GM19193 (cell line): ENCODE data around the gene SLC7A6OS.

Source experiments
- POLR2A ChIP-seq: IDR thresholded peaks from 4 replicates; pipeline ENCODE4 v1.6.1; 2011; ENCODE audit not compliant: insufficient read depth, insufficient read length; ENCODE audit errors: extremely low read depth

Gene SLC7A6OS

GRCh38 chr16:68259007-68259825 lies 51.5 kb downstream of the SLC7A6OS start:
- TF ChIP-seq POLR2A = no peak

DNA sequence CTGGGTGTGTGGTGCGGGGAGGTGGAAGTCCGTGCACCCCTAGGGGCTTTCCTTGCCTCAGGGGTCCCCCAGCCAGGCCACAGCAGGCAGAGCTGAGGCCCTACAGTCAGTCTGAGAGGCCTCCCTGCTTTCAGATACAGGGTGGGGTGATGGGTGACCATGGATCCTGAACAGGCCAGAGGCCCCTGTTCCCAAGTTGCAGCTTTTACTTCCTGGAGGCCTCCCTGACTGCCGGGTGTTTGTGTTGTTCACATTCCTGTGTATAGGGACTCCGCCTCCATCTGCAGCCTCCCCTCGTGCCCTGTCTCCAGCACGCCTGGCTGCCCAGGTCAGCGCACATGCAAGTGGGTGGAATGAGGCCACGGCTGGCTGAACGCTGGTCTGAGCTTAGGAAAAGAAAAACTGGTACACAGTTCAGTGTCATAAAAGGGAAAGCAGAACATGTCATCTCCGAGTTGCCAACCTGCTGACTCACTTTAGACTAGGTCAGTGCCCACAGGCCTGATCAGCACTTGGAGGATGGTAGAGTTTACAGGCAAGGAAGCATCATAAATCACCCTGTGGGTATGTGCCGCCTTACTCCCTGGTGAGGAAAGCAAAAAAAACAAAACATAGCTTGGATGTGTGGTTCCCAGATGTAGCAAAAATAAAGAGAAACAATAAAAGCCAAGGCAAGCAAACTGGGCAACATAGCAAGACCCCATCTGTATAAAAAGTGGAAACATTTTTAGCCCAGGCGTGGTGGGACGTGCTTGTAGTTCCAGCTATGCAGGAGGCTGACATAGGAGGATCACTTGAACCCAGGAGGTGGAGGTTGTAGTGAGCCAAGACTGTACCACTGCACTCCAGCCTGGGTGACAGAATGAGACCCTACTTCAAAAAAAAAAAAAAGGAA lies 52.6 kb downstream of the SLC7A6OS start:
- TF ChIP-seq POLR2A = no peak

GRCh38 chr16:68257251-68257905 lies 53.4 kb downstream of the SLC7A6OS start:
- TF ChIP-seq POLR2A = peak; percentile 46

GRCh38 chr16:68255712-68256111 lies 55.0 kb downstream of the SLC7A6OS start:
- no peak for TF ChIP-seq POLR2A

- no peak for TF ChIP-seq POLR2A
These were observed 57.0 kb downstream of the SLC7A6OS start for GRCh38 chr16:68253721-68254120.

DNA sequence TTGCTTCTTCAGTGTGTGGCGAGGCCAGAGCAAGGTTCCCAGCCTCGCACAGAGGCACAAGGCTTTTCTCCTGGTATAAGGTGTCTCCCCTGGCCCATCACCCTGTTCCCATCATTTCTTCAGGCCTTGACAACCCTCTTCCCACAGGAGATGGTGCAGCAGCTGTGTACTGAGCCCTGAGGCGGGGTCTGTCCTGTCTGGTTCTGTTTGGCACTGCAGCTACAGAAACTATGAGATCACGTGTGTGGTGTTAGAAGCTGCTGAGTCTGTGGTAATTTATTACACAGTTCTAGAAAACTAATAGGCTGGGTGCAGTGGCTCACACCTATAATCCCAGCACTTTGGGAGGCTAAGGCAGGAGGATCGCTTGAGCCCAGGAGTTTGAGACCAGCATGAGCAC lies 58.4 kb downstream of the SLC7A6OS start:
- TF ChIP-seq POLR2A = no peak

DNA sequence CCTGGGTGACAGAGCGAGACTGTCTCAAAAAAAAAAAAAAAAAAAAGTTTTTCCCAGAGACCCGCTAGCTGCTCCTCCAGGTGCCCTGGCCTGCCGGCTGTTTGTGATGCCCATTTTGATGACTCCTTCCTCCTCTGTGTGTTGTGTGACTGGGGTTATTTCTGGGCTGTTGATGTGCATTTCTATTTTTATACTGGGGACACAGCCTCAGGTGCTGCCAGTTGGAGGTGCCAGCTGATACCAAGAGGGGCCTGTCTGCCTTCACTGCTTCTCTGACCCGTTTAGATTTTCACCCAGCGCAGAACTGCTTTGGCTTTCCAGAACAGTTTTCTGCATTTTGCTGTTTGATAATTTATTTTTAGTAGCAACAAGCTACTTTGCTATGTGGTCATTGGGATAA lies 58.9 kb downstream of the SLC7A6OS start:
- TF ChIP-seq POLR2A = no peak

DNA sequence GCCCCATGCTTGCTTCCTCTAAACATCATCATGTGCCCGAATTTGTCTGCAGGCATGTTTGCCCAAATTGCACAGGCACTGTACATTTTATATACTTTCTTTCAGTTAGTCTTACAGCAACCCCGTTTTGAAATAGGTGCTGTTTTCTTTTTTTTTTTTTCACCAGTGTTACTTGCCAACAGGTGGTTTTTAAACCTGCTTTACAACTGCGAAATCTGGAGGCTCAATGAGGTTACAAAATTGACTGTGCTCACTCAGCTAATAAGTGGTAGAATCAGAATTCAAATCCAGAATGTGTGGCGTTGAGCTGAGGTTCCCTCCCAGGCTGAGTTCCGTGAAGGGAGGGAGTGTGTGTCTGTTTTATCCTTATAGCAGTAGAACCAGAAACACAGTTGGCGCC lies 59.8 kb downstream of the SLC7A6OS start:
- no peak for TF ChIP-seq POLR2A

- no peak for TF ChIP-seq POLR2A
These were observed 61.4 kb downstream of the SLC7A6OS start for GRCh38 chr16:68249371-68249770.
